Esophagus muscularis mucosa (tissue), 4 donors: ENCODE data around the gene CST9L.

Experiments
- EP300 ChIP-seq: sonication (generic); formaldehyde crosslinking; IDR thresholded peaks from one replicate; pipeline ENCODE4 v1.6.1; 2017; ENCODE audit warnings: antibody characterized with exemption
- POLR2A ChIP-seq: fragments of 450-650 bp; IDR thresholded peaks from one replicate; pipeline ENCODE4 v1.6.1; 2017; ENCODE audit warnings: antibody characterized with exemption, moderate library complexity, mild to moderate bottlenecking, low read depth
- POLR2AphosphoS5 ChIP-seq, 2 donors: sonication (generic); formaldehyde crosslinking; IDR thresholded peaks; one replicate each; pipeline ENCODE4 v1.6.1; 2017; ENCODE audit warnings: antibody characterized with exemption in 2 of 2
- TF ChIP-seq, protein P1 (sequence below), 3 experiments: fragments of 200-600 bp in 2 of 3; fragments of 450-650 bp in 1 of 3; sonication (generic) in 2 of 3; IDR thresholded peaks; one replicate each; pipeline ENCODE4 v1.5.1; 2017 to 2019; ENCODE audit warnings: antibody characterized with exemption in 3 of 3, mild to moderate bottlenecking in 2 of 3, moderate library complexity in 1 of 3

DNA sequence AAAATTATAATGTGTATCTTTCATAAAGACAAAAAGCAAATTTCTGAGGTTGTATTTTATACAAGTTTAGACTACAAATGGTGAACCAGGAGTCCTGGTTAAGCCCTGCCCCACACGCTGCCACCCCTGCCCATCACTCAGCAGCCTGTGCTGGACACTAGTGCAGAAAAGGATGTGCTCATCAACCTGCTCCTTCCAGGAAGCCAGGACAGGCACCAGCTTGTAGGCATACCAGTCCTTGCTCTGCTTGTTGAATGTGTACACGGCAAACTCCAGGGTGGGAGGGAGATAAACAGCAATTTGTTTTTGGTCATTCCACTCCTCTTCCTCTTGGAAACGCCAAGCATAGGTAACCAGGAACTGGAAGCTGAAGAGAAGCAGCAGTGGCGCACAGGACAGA is 18.1 kb downstream of the CST9L start:
- TF ChIP-seq, protein P1, sequence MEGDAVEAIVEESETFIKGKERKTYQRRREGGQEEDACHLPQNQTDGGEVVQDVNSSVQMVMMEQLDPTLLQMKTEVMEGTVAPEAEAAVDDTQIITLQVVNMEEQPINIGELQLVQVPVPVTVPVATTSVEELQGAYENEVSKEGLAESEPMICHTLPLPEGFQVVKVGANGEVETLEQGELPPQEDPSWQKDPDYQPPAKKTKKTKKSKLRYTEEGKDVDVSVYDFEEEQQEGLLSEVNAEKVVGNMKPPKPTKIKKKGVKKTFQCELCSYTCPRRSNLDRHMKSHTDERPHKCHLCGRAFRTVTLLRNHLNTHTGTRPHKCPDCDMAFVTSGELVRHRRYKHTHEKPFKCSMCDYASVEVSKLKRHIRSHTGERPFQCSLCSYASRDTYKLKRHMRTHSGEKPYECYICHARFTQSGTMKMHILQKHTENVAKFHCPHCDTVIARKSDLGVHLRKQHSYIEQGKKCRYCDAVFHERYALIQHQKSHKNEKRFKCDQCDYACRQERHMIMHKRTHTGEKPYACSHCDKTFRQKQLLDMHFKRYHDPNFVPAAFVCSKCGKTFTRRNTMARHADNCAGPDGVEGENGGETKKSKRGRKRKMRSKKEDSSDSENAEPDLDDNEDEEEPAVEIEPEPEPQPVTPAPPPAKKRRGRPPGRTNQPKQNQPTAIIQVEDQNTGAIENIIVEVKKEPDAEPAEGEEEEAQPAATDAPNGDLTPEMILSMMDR (IDR thresholded peaks at IDR 0.05), result no peak
- no peak for TF ChIP-seq EP300
- no peak for TF ChIP-seq POLR2A
- no peak for TF ChIP-seq POLR2AphosphoS5 (IDR thresholded peaks at IDR 0.05)
